Neuronal stem cell (in vitro differentiated cells): ENCODE results near the gene MEOX2.

ENCODE experiments used
- DNase-seq: peaks from one replicate; pipeline ENCODE4 v3.0.0-alpha.2; 2013; ENCODE audit warnings: low spot score
- H2AFZ ChIP-seq: one replicate; pipeline ENCODE4 v1.6.1; 2013; ENCODE audit warnings: mild to moderate bottlenecking, low read length, inconsistent platforms
- H2AK5ac ChIP-seq: 2 replicates; pipeline ENCODE4 v1.6.1; 2013; ENCODE audit warnings: low read depth, mild to moderate bottlenecking, inconsistent platforms, low read length, moderate library complexity, mixed read lengths
- H2BK120ac ChIP-seq: 2 replicates; pipeline ENCODE4 v1.6.1; 2013; ENCODE audit warnings: low read depth, mild to moderate bottlenecking, inconsistent platforms, low read length, moderate library complexity, mixed read lengths
- H2BK12ac ChIP-seq: one replicate; pipeline ENCODE4 v1.6.1; 2013; ENCODE audit warnings: low read length, inconsistent platforms
- H2BK15ac ChIP-seq: 2 replicates; pipeline ENCODE4 v1.6.1; 2013; ENCODE audit warnings: mild to moderate bottlenecking, low read length, inconsistent platforms, mixed read lengths
- H2BK5ac ChIP-seq: one replicate; pipeline ENCODE4 v1.6.1; 2013; ENCODE audit warnings: inconsistent platforms, mild to moderate bottlenecking, low read length, moderate library complexity
- H3K14ac ChIP-seq: one replicate; pipeline ENCODE4 v1.6.1; 2013; ENCODE audit warnings: low read length, inconsistent platforms
- H3K18ac ChIP-seq: 2 replicates; pipeline ENCODE4 v1.6.1; 2013; ENCODE audit warnings: low read length, inconsistent platforms
- H3K23ac ChIP-seq: 2 replicates; pipeline ENCODE4 v1.6.1; 2013; ENCODE audit warnings: low read depth, mild to moderate bottlenecking, mixed read lengths, low read length, inconsistent platforms; ENCODE audit not compliant: poor library complexity
- H3K27ac ChIP-seq: replicated peaks from 3 replicates; pipeline ENCODE4 v1.5.1; 2013; ENCODE audit warnings: low read length, inconsistent platforms
- H3K27me3 ChIP-seq, 3 experiments: 2 replicates each; pipeline ENCODE4 v1.6.1; 2013; ENCODE audit warnings: low read length in 3 of 3, mild to moderate bottlenecking in 2 of 3, inconsistent platforms in 1 of 3, low read depth in 1 of 3, mixed read lengths in 1 of 3, moderate library complexity in 1 of 3; ENCODE audit not compliant: control insufficient read depth in 3 of 3, insufficient read depth in 3 of 3
- H3K36me3 ChIP-seq, 2 donors: replicated peaks in 1 of 2; 2 replicates each; pipeline ENCODE4 v1.6.1; 2013; ENCODE audit warnings: low read length in 2 of 2; ENCODE audit not compliant: control insufficient read depth in 2 of 2, insufficient read depth in 2 of 2
- H3K4ac ChIP-seq: 2 replicates; pipeline ENCODE4 v1.6.1; 2013; ENCODE audit warnings: inconsistent platforms, mild to moderate bottlenecking, low read length, moderate library complexity
- H3K4me1 ChIP-seq, 2 donors: 1 replicate in 1 of 2; 2 replicates in 1 of 2; pipeline ENCODE4 v1.6.1; 2013; ENCODE audit warnings: low read length in 2 of 2, low read depth in 1 of 2; ENCODE audit not compliant: control insufficient read depth in 2 of 2, insufficient read depth in 1 of 2
- H3K4me2 ChIP-seq: one replicate; pipeline ENCODE4 v1.6.1; 2013; ENCODE audit warnings: mild to moderate bottlenecking, low read length, inconsistent platforms; ENCODE audit not compliant: insufficient read depth, poor library complexity, severe bottlenecking
- H3K4me3 ChIP-seq, 2 donors: 2 replicates each; pipeline ENCODE4 v1.5.1; 2013; ENCODE audit warnings: low read length in 2 of 2, mild to moderate bottlenecking in 2 of 2, inconsistent platforms in 1 of 2, moderate library complexity in 1 of 2
- H3K79me1 ChIP-seq: one replicate; pipeline ENCODE4 v1.6.1; 2013; ENCODE audit warnings: low read depth, mild to moderate bottlenecking, inconsistent platforms, low read length, moderate library complexity
- H3K9ac ChIP-seq: one replicate; pipeline ENCODE4 v1.6.1; 2013; ENCODE audit warnings: mild to moderate bottlenecking, low read depth, low read length, inconsistent platforms; ENCODE audit not compliant: poor library complexity
- H3K9me3 ChIP-seq, 2 donors: replicated peaks in 1 of 2; 2 replicates each; pipeline versions ENCODE3 to v1.6.1; 2013; ENCODE audit warnings: low read length in 2 of 2, mild to moderate bottlenecking in 2 of 2, inconsistent platforms in 1 of 2, low read depth in 1 of 2, mixed read lengths in 1 of 2, moderate library complexity in 1 of 2; ENCODE audit not compliant: control insufficient read depth in 2 of 2, insufficient read depth in 1 of 2
- H4K8ac ChIP-seq: one replicate; pipeline ENCODE4 v1.6.1; 2013; ENCODE audit warnings: low read depth, mild to moderate bottlenecking, inconsistent platforms, low read length, moderate library complexity
- H4K91ac ChIP-seq: one replicate; pipeline ENCODE4 v1.6.1; 2013; ENCODE audit warnings: low read length, low read depth, mild to moderate bottlenecking, inconsistent platforms; ENCODE audit not compliant: poor library complexity
- WGBS, 2 donors: extraction: QIAGEN DNeasy Blood & Tissue Kit; methylation state at CpG; one replicate each; pipeline ENCODE4 v1.1.7; 2013; ENCODE audit warnings: missing lambda C conversion rate in 2 of 2, mixed read lengths in 1 of 2; ENCODE audit not compliant: insufficient read length in 2 of 2, insufficient replicate concordance in 1 of 2; ENCODE audit errors: extremely low coverage in 2 of 2; 5-methylcytosine and 5-hydroxymethylcytosine counted together

MEOX2 gene

GRCh38 chr7:15612205-15612604 lies 74.3 kb downstream of the MEOX2 start:
- Histone ChIP-seq H4K8ac (no peak overlapping the region), H3K79me1 (no peaks in the 10 kb centered on the region), H2BK120ac (no peak overlapping the region), H4K91ac (no peak overlapping the region), H3K27me3 (no peaks in the 10 kb centered on the region), H2AFZ (peak overlapping the region; percentile 64), H3K9ac (no peak overlapping the region), H3K14ac (no peak overlapping the region), H3K23ac (no peak overlapping the region), H3K9me3 (no peaks in the 10 kb centered on the region), H3K4ac (no peak overlapping the region), H3K27ac (no peak overlapping the region), H3K4me2 (no peak overlapping the region), H2AK5ac (no peak overlapping the region), H3K4me1 (no peaks in the 10 kb centered on the region), H3K18ac (no peak overlapping the region), H3K4me3 (no peak overlapping the region), H2BK15ac (no peak overlapping the region), H2BK5ac (no peak overlapping the region), H3K36me3 (no peaks in the 10 kb centered on the region), H2BK12ac (no peak overlapping the region)
- no CpG with 5 or more reads among the region's 8 CpGs for WGBS, 2 donors
- DNase-seq, result no peak

GRCh38 chr7:15610503-15610902 lies 76.0 kb downstream of the MEOX2 start:
- Histone ChIP-seq H2BK5ac (no peak overlapping the region), H3K27me3 (no peaks in the 10 kb centered on the region), H4K8ac (no peak overlapping the region), H4K91ac (no peak overlapping the region), H2BK15ac (no peak overlapping the region), H3K4me2 (no peak overlapping the region), H2AK5ac (no peak overlapping the region), H3K14ac (no peak overlapping the region), H3K9ac (no peak overlapping the region), H3K4me1 (no peaks in the 10 kb centered on the region), H3K36me3 (no peaks in the 10 kb centered on the region), H3K9me3 (no peaks in the 10 kb centered on the region), H3K23ac (no peak overlapping the region), H3K4ac (no peak overlapping the region), H3K79me1 (no peaks in the 10 kb centered on the region), H3K18ac (no peak overlapping the region), H2BK12ac (no peak overlapping the region), H2BK120ac (no peak overlapping the region), H3K27ac (no peak overlapping the region), H2AFZ (no peak overlapping the region), H3K4me3 (no peak overlapping the region)
- no peak for DNase-seq
- no CpG with 5 or more reads among the region's 2 CpGs for WGBS, 2 donors

- Histone ChIP-seq H3K36me3 (no peaks in the 10 kb centered on the region), H2BK120ac (no peak overlapping the region), H4K91ac (no peak overlapping the region), H3K18ac (no peak overlapping the region), H2BK15ac (no peak overlapping the region), H2BK5ac (no peak overlapping the region), H3K4me2 (no peak overlapping the region), H3K27me3 (no peaks in the 10 kb centered on the region), H2AFZ (no peak overlapping the region), H3K9ac (no peak overlapping the region), H3K79me1 (no peaks in the 10 kb centered on the region), H3K9me3 (no peaks in the 10 kb centered on the region), H3K4ac (no peak overlapping the region), H2BK12ac (no peak overlapping the region), H3K23ac (no peak overlapping the region), H2AK5ac (no peak overlapping the region), H3K14ac (no peak overlapping the region), H4K8ac (no peak overlapping the region), H3K4me1 (no peaks in the 10 kb centered on the region), H3K4me3 (no peak overlapping the region), H3K27ac (no peak overlapping the region)
- DNase-seq, result no peak
- WGBS, 2 donors, result 100% methylated on average over 1 of the region's 2 CpGs; no CpG with 5 or more reads in 1 of the 2 donors
Observed at GRCh38 chr7:15609287-15609686, 77.2 kb downstream of the MEOX2 start.

GRCh38 chr7:15607529-15608210 lies 78.8 kb downstream of the MEOX2 start:
- DNase-seq, result no peak
- no CpG with 5 or more reads among the region's 5 CpGs for WGBS, 2 donors
- no peaks in the 10 kb centered on the region for H3K27me3 ChIP-seq

More at GRCh38 chr7:15607529-15608210, 78.8 kb downstream of the MEOX2 start:
- no peak overlapping the region for H3K4me2 ChIP-seq
- H3K14ac ChIP-seq, result no peak overlapping the region
- H3K9ac ChIP-seq, result no peak overlapping the region
- H3K27ac ChIP-seq, result no peak overlapping the region
- H4K8ac ChIP-seq, result no peak overlapping the region
- no peak overlapping the region for H2BK5ac ChIP-seq
- H2BK15ac ChIP-seq, result no peak overlapping the region
- no peaks in the 10 kb centered on the region for H3K4me1 ChIP-seq
- no peak overlapping the region for H3K18ac ChIP-seq
- H2BK12ac ChIP-seq, result no peak overlapping the region
- no peaks in the 10 kb centered on the region for H3K79me1 ChIP-seq
- H2AK5ac ChIP-seq, result no peak overlapping the region
- H2AFZ ChIP-seq, result no peak overlapping the region
- H3K23ac ChIP-seq, result no peak overlapping the region
- no peaks in the 10 kb centered on the region for H3K36me3 ChIP-seq
- no peak overlapping the region for H3K4me3 ChIP-seq
- no peak overlapping the region for H4K91ac ChIP-seq
- no peaks in the 10 kb centered on the region for H3K9me3 ChIP-seq
- H3K4ac ChIP-seq, result no peak overlapping the region
- H2BK120ac ChIP-seq, result no peak overlapping the region
